Stimulated activated naive CD4-positive, alpha-beta T cell (primary cell): Measurements from ENCODE around the gene CRIM1.

Experiments used
- DNase-seq, 6 experiments: peaks; one replicate each; lab custom pipeline; 2025; lab: John Stamatoyannopoulos, UW

CRIM1 gene

DNA sequence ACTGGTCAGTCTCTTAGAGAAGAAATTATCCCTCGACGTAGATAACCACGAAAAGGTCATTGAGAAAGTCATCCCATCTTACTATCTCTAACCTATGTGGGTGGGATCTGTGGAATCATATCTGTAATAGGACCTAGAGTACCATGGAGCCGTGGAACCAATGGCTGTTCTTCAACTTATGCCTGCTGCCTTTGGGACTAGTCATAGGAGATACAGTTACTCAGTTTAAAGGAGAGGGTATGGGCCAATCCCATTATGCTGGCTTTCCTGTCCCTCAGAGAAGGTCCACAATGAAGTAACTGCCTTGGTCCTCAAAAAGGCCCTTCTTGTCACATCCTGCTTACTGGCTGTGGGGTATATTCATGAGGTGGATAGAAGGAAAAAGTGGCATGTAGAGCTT lies 164.9 kb downstream of the CRIM1 start:
- DNase-seq, result no peak

DNA sequence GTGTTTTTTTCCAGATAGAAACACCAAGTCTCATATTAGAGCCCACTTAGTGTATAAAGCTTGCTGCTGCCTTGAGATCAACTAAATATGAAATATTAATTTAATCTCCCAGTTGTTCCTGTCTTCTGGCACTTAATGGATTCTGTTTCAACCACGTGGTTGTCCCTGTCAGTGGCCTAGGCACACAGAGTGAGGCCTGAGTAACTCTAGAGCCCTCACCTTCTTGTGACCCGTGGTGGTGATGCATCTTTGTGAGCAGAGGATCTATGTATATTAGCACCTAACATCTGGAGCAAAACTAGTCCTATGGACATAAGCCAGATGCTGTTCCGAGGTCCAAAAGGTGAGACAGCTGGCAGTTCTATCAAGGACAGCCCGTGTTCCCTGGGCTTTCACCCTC lies 167.6 kb downstream of the CRIM1 start:
- no peak for DNase-seq

DNA sequence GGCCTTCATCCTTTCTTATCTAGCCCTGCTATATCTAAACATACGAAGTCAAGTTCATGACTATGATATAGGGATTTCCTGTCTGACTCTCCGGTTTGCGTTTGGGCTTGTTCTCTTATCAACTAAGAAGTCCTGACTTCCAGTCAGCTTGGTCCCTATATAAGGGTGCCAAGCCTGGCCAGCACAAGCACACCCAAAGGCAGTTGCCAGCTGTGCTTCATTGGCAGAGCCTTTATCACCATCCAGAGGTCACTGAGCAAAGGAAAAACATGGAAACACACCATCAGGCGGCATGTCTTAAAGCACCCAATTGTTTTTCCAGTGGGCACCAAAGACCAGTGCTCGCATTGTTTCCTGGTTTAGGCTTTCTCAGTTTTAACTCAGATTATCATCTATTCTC lies 169.7 kb downstream of the CRIM1 start:
- DNase-seq, result no peak

GRCh38 chr2:36526226-36526625 lies 170.6 kb downstream of the CRIM1 start:
- no peak for DNase-seq

DNA sequence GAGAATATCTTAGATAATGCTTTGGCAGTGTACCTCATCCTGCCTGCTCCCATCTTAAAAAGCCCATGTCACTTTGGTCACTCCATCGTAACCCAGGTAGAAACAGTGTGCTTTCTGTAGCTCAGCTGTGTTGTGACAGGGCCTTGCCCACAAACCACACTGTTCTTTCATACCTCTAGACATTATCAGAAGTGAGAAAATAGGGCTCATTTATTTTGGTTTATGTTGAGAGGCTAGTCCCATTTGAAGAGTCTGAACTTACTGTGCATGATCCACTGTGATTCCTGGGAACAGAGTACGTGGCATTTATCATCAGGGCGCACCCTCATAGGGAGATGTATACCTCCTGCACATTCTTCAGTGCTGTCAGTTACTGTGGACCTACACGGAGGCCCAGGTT lies 172.7 kb downstream of the CRIM1 start:
- no peak for DNase-seq

- no peak for DNase-seq
These were observed 173.3 kb downstream of the CRIM1 start for GRCh38 chr2:36528766-36529392.

- no peak for DNase-seq
These were observed 174.8 kb downstream of the CRIM1 start for GRCh38 chr2:36530178-36530982.

GRCh38 chr2:36530983-36531354 lies 175.4 kb downstream of the CRIM1 start:
- DNase-seq, result no peak

GRCh38 chr2:36534275-36534799 lies 178.8 kb downstream of the CRIM1 start:
- DNase-seq, result no peak

DNA sequence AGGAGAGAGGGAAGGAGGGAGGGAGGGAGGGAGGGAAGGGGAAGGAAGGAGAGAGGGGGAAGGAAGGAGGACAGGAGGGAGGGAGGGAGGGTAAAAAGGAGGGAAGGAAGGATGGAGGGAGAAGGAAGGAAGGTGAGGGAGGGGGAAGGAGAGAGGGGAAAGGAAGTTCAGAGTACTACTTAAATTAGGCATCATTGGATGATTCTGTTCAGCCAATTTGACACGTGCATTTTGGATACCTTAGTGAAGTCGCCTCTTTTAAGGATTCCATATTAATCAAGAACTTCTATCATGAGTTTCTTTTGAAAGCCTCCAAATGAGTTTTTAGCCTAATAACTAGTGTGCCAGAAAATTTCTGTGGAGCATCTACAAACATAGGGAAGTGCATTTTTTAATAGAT lies 179.5 kb downstream of the CRIM1 start:
- no peak for DNase-seq

DNA sequence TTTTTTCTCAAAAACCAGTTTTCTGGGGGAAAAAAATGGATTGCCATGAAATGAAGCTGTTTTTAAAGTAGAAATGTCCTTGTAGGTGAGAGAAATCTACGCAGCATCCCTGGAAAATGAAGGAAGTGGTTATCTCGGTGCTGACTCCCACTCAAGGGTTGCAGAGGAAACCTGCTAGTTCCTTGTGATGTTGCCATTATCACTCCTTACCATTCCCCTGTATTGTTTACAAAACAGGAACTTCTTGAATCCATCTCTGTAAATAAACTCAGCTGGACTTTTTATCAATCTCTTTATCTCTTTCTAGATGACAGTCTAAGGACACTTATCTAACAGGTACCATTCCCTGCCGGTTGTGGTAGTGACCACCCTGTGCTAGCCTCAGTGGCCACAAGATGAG lies 181.2 kb downstream of the CRIM1 start:
- no peak for DNase-seq

GRCh38 chr2:36538335-36538734 lies 182.8 kb downstream of the CRIM1 start:
- no peak for DNase-seq

GRCh38 chr2:36539631-36540030 lies 184.1 kb downstream of the CRIM1 start:
- DNase-seq, result no peak

GRCh38 chr2:36540986-36541754 lies 185.6 kb downstream of the CRIM1 start:
- no peak for DNase-seq

- DNase-seq, result no peak
These were observed 186.5 kb downstream of the CRIM1 start for GRCh38 chr2:36541891-36542595.

DNA sequence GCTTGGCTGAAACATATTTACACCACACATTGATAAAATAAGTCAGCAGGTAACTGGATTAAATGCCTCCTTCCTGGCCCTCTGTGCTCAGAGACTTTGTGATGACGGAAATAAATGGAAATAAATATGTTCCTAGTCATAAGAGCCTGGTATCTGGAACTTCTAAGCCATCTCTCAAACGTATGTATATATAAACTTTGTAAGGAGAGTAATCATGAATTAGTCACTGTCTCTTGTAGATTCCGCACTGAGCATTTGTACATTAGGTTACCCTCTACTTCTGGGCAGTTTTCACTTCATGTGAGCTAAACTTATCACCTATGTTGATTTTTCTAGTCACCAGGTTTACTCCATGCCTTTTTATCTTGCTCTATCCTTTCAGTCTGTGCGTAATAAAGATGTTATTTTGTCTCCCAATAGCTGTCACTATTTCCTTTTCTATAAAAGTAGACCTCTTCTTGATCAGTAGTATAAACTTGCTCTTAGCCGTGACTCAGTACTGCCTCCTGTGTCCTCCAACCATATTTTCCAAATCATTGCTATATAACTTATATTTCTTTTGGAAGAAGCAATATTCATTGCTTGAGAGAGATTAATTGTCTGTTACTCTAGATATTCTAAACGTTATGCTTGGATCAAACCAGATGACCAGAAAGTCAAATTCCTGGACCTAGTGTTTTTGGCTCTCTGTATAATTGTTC lies 189.2 kb downstream of the CRIM1 start:
- DNase-seq, result no peak

GRCh38 chr2:36545871-36546416 lies 190.4 kb downstream of the CRIM1 start:
- no peak for DNase-seq

- no peak for DNase-seq
These were observed 192.3 kb downstream of the CRIM1 start for GRCh38 chr2:36547906-36548305.

- DNase-seq, result peak in 3 of 6 experiments; percentile 19 to 46 (median 28)
These were observed 193.6 kb downstream of the CRIM1 start for GRCh38 chr2:36549165-36549574.

DNA sequence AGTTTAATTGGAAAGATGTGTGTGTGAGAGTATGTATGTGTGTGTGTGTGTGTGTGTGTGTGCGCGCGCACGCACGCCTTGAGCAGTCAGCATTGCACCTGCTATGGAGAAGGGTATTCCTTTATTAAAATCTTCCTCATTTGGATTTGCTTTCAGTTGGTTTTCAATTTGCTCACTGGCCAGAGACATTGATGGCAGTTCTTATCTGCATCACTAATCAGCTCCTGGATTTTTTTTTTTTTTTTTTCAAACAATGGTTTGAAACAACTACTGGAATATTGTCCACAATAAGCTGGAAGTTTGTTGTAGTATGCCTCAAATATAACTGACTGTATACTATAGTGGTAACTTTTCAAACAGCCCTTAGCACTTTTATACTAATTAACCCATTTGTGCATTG lies 194.4 kb downstream of the CRIM1 start:
- no peak for DNase-seq

DNA sequence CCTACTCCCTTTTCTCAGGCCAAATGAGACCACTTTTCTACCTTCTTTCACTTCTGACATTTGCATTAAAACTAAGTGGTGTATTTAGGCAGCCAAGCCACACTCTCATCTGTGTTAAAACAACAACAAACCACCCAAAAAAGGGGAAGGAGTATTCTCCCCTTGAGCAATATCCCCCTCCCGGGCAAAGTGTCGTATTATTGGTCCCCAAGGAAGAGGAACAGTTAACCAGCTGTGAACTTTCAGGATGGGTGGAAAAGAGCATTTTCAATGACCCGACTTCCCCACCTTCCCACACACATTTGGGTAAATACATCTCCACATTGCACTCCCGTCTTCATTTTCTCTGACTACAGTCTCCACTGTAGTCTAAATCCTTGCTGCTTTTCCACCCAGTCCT lies 198.1 kb downstream of the CRIM1 start:
- DNase-seq, result no peak
